HUES48 (cell line): ENCODE results near the gene DIAPH3.

Experiments
- H3K27ac ChIP-seq: one replicate; pipeline ENCODE4 v1.7.0; 2013; ENCODE audit warnings: low read depth, low read length, inconsistent platforms
- H3K27me3 ChIP-seq: 2 replicates; pipeline ENCODE4 v1.6.1; 2013; ENCODE audit warnings: mild to moderate bottlenecking, low read length; ENCODE audit not compliant: control insufficient read depth, insufficient read depth
- H3K36me3 ChIP-seq: 2 replicates; pipeline ENCODE4 v1.6.1; 2013; ENCODE audit warnings: low read length; ENCODE audit not compliant: control insufficient read depth, insufficient read depth
- H3K4me1 ChIP-seq: 2 replicates; pipeline ENCODE4 v1.6.1; 2013; ENCODE audit warnings: mild to moderate bottlenecking, low read length; ENCODE audit not compliant: control insufficient read depth, insufficient read depth
- H3K4me3 ChIP-seq: 2 replicates; pipeline ENCODE4 v1.5.1; 2013; ENCODE audit warnings: mild to moderate bottlenecking, low read depth, low read length
- H3K9ac ChIP-seq: 2 replicates; pipeline ENCODE4 v1.6.1; 2013; ENCODE audit warnings: mild to moderate bottlenecking, low read depth, low read length, moderate library complexity
- H3K9me3 ChIP-seq: 2 replicates; pipeline ENCODE4 v1.6.1; 2013; ENCODE audit warnings: low read length; ENCODE audit not compliant: control insufficient read depth, insufficient read depth

Gene DIAPH3

GRCh38 chr13:59660582-59660981 lies 503.1 kb downstream of the DIAPH3 start:
- Histone ChIP-seq H3K4me1 (peaks cover 13% of the 10 kb centered on the region), H3K9ac (no peak overlapping the region), H3K9me3 (no peaks in the 10 kb centered on the region), H3K36me3 (no peaks in the 10 kb centered on the region), H3K27me3 (no peaks in the 10 kb centered on the region), H3K4me3 (no peak overlapping the region), H3K27ac (no peak overlapping the region)

- H3K9ac ChIP-seq = no peak overlapping the region
- no peaks in the 10 kb centered on the region for H3K36me3 ChIP-seq
- no peaks in the 10 kb centered on the region for H3K9me3 ChIP-seq
- no peaks in the 10 kb centered on the region for H3K27me3 ChIP-seq
- H3K4me1 ChIP-seq = peaks cover 7% of the 10 kb centered on the region
- no peak overlapping the region for H3K4me3 ChIP-seq
- no peak overlapping the region for H3K27ac ChIP-seq
Measured at GRCh38 chr13:59659981-59660380, 503.7 kb downstream of the DIAPH3 start.

GRCh38 chr13:59658738-59659330 lies 504.9 kb downstream of the DIAPH3 start:
- no peaks in the 10 kb centered on the region for H3K36me3 ChIP-seq
- no peaks in the 10 kb centered on the region for H3K27me3 ChIP-seq
- H3K4me3 ChIP-seq = no peak overlapping the region
- no peaks in the 10 kb centered on the region for H3K4me1 ChIP-seq
- H3K9ac ChIP-seq = no peak overlapping the region
- H3K9me3 ChIP-seq = no peaks in the 10 kb centered on the region
- no peak overlapping the region for H3K27ac ChIP-seq

- H3K27me3 ChIP-seq = no peaks in the 10 kb centered on the region
- no peak overlapping the region for H3K4me3 ChIP-seq
- no peaks in the 10 kb centered on the region for H3K9me3 ChIP-seq
- H3K36me3 ChIP-seq = no peaks in the 10 kb centered on the region
- no peaks in the 10 kb centered on the region for H3K4me1 ChIP-seq
- H3K9ac ChIP-seq = no peak overlapping the region
- no peak overlapping the region for H3K27ac ChIP-seq
Measured at GRCh38 chr13:59658027-59658737, 505.5 kb downstream of the DIAPH3 start.

GRCh38 chr13:59653916-59654315 lies 509.8 kb downstream of the DIAPH3 start:
- no peaks in the 10 kb centered on the region for H3K36me3 ChIP-seq

GRCh38 chr13:59651479-59651878 lies 512.2 kb downstream of the DIAPH3 start:
- Histone ChIP-seq H3K9ac (no peak overlapping the region), H3K36me3 (no peaks in the 10 kb centered on the region), H3K27me3 (no peaks in the 10 kb centered on the region), H3K4me3 (no peak overlapping the region), H3K27ac (no peak overlapping the region), H3K4me1 (no peaks in the 10 kb centered on the region), H3K9me3 (no peaks in the 10 kb centered on the region)

More at GRCh38 chr13:59653916-59654315, 509.8 kb downstream of the DIAPH3 start:
- H3K4me3 ChIP-seq = no peak overlapping the region
- H3K9me3 ChIP-seq = no peaks in the 10 kb centered on the region
- H3K27ac ChIP-seq = no peak overlapping the region
- H3K9ac ChIP-seq = no peak overlapping the region
- no peaks in the 10 kb centered on the region for H3K4me1 ChIP-seq
- no peaks in the 10 kb centered on the region for H3K27me3 ChIP-seq

- Histone ChIP-seq H3K36me3 (no peaks in the 10 kb centered on the region), H3K9ac (no peak overlapping the region), H3K4me3 (no peak overlapping the region), H3K4me1 (peaks cover 6% of the 10 kb centered on the region; the same call in 1 of the 2 replicates), H3K27me3 (0 out of 2 replicates have a peak, but pooled peaks cover 3% of the 10 kb centered on the region), H3K9me3 (no peaks in the 10 kb centered on the region), H3K27ac (no peak overlapping the region)
Measured at GRCh38 chr13:59643906-59644626, 519.7 kb downstream of the DIAPH3 start.

GRCh38 chr13:59643364-59643841 lies 520.3 kb downstream of the DIAPH3 start:
- H3K4me1 ChIP-seq = peaks cover 6% of the 10 kb centered on the region; the same call in 1 of the 2 replicates
- no peaks in the 10 kb centered on the region for H3K36me3 ChIP-seq
- 0 out of 2 replicates have a peak, but pooled peaks cover 3% of the 10 kb centered on the region for H3K27me3 ChIP-seq
- no peak overlapping the region for H3K9ac ChIP-seq
- no peak overlapping the region for H3K4me3 ChIP-seq
- no peaks in the 10 kb centered on the region for H3K9me3 ChIP-seq
- no peak overlapping the region for H3K27ac ChIP-seq

GRCh38 chr13:59641817-59642216 lies 521.9 kb downstream of the DIAPH3 start:
- no peaks in the 10 kb centered on the region for H3K9me3 ChIP-seq
- no peak overlapping the region for H3K9ac ChIP-seq
- no peak overlapping the region for H3K4me3 ChIP-seq
- 0 out of 2 replicates have a peak, but pooled peaks cover 3% of the 10 kb centered on the region for H3K27me3 ChIP-seq
- H3K4me1 ChIP-seq = peaks cover 6% of the 10 kb centered on the region; the same call in 1 of the 2 replicates
- no peak overlapping the region for H3K27ac ChIP-seq
- no peaks in the 10 kb centered on the region for H3K36me3 ChIP-seq

GRCh38 chr13:59641261-59641660 lies 522.5 kb downstream of the DIAPH3 start:
- H3K36me3 ChIP-seq = no peaks in the 10 kb centered on the region
- no peaks in the 10 kb centered on the region for H3K9me3 ChIP-seq
- H3K4me1 ChIP-seq = peaks cover 6% of the 10 kb centered on the region; the same call in 1 of the 2 replicates
- no peak overlapping the region for H3K9ac ChIP-seq
- 0 out of 2 replicates have a peak, but pooled peaks cover 3% of the 10 kb centered on the region for H3K27me3 ChIP-seq
- no peak overlapping the region for H3K4me3 ChIP-seq
- H3K27ac ChIP-seq = no peak overlapping the region
